Glutamatergic neuron (in vitro differentiated cells): ENCODE data around the gene EMC1. TPM values are rescaled to one million over a fixed set of nuclear protein-coding genes. Genes with fewer than 3 reads are reported as not detected.
A peak's percentile ranks its signal among the peaks of the same experiment; 100 is the strongest.

Experiments
- DNase-seq: peaks from one replicate; pipeline ENCODE4 v3.0.0; 2022
- H3K27ac Mint-ChIP-seq: one replicate; pipeline ENCODE4 v1.8.0; 2020; ENCODE audit warnings: mild to moderate bottlenecking, mixed read lengths, inconsistent platforms; ENCODE audit not compliant: unreplicated experiment
- H3K27me3 Mint-ChIP-seq: one replicate; pipeline ENCODE4 v1.8.0; 2020; ENCODE audit warnings: mild to moderate bottlenecking, moderate library complexity, mixed read lengths, inconsistent platforms; ENCODE audit not compliant: unreplicated experiment
- H3K36me3 Mint-ChIP-seq: one replicate; pipeline ENCODE4 v1.8.0; 2020; ENCODE audit warnings: mild to moderate bottlenecking, mixed read lengths, inconsistent platforms; ENCODE audit not compliant: unreplicated experiment
- H3K4me1 Mint-ChIP-seq: one replicate; pipeline ENCODE4 v1.8.0; 2020; ENCODE audit warnings: mild to moderate bottlenecking, low read depth, mixed read lengths, inconsistent platforms; ENCODE audit not compliant: unreplicated experiment
- H3K4me3 Mint-ChIP-seq: one replicate; pipeline ENCODE4 v1.8.0; 2020; ENCODE audit warnings: mild to moderate bottlenecking, mixed read lengths, inconsistent platforms; ENCODE audit not compliant: unreplicated experiment
- H3K9me3 Mint-ChIP-seq: one replicate; pipeline ENCODE4 v1.8.0; 2020; ENCODE audit warnings: mild to moderate bottlenecking, moderate library complexity, mixed read lengths, inconsistent platforms; ENCODE audit not compliant: unreplicated experiment
- total RNA-seq: library from RNA; stranded (reverse); fragmentation: NEBNext Ultra II Directional; extraction: Animal tissue kit (Norgen Biotek cat#: 25700); gene quantifications from one replicate; pipeline ENCODE4 v1.2.1, GENCODE V29; 2021; ENCODE audit not compliant: unreplicated experiment
- TF ChIP-seq, protein P1 (sequence below): fragments of 200-600 bp; sonication (generic); IDR thresholded peaks from one replicate; pipeline ENCODE4 v1.5.0; 2021; ENCODE audit not compliant: partially characterized antibody, unreplicated experiment

EMC1 gene
- total RNA-seq, 1 donor from 2014 or later, result 98.9 TPM

- H3K4me3 Mint-ChIP-seq, result no peak overlapping the region
- peak overlapping the region; percentile 89 for H3K27ac Mint-ChIP-seq
Measured at GRCh38 chr1:19169642-19170041, 81.7 kb downstream of the EMC1 start.

DNA sequence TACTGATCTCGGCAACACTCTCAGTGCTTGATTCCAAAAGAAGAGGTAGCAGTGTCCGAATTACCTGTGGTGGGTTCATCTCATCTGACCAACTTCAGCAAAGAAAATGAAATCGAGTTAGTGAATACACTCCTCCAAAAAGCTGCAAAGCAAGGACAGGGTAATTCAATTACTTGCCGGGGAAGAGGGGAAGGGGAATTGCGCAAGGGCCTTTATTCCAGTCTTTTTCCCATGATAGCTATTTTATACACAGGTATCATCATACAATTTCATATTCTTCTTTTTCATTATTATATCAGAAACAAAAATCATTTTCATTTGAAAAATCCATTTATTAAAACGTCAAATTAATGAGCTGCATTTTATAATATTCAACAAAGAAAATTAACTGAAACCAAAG, 84.2 kb downstream of the EMC1 start:
- Mint-ChIP-seq H3K9me3 (no peaks in the 10 kb centered on the region), H3K4me1 (no peaks in the 10 kb centered on the region), H3K27ac (no peak overlapping the region), H3K36me3 (no peaks in the 10 kb centered on the region), H3K27me3 (peaks cover 2% of the 10 kb centered on the region), H3K4me3 (no peak overlapping the region)
- TF ChIP-seq, protein P1, sequence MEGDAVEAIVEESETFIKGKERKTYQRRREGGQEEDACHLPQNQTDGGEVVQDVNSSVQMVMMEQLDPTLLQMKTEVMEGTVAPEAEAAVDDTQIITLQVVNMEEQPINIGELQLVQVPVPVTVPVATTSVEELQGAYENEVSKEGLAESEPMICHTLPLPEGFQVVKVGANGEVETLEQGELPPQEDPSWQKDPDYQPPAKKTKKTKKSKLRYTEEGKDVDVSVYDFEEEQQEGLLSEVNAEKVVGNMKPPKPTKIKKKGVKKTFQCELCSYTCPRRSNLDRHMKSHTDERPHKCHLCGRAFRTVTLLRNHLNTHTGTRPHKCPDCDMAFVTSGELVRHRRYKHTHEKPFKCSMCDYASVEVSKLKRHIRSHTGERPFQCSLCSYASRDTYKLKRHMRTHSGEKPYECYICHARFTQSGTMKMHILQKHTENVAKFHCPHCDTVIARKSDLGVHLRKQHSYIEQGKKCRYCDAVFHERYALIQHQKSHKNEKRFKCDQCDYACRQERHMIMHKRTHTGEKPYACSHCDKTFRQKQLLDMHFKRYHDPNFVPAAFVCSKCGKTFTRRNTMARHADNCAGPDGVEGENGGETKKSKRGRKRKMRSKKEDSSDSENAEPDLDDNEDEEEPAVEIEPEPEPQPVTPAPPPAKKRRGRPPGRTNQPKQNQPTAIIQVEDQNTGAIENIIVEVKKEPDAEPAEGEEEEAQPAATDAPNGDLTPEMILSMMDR, result no peak
- DNase-seq, result no peak

More at GRCh38 chr1:19169642-19170041, 81.7 kb downstream of the EMC1 start:
- H3K9me3 Mint-ChIP-seq, result no peaks in the 10 kb centered on the region
- TF ChIP-seq, protein P1, result no peak
- no peaks in the 10 kb centered on the region for H3K4me1 Mint-ChIP-seq
- DNase-seq, result no peak
- H3K36me3 Mint-ChIP-seq, result no peaks in the 10 kb centered on the region
- H3K27me3 Mint-ChIP-seq, result no peaks in the 10 kb centered on the region

GRCh38 chr1:19166066-19166465, 85.3 kb downstream of the EMC1 start:
- no peak overlapping the region for H3K4me3 Mint-ChIP-seq
- no peaks in the 10 kb centered on the region for H3K4me1 Mint-ChIP-seq
- H3K27ac Mint-ChIP-seq, result no peak overlapping the region
- TF ChIP-seq, protein P1, result no peak
- peaks cover under 1% of the 10 kb centered on the region for H3K36me3 Mint-ChIP-seq
- H3K27me3 Mint-ChIP-seq, result peaks cover 2% of the 10 kb centered on the region
- no peaks in the 10 kb centered on the region for H3K9me3 Mint-ChIP-seq
- no peak for DNase-seq

Other genes with a start within 250 kb of the EMC1 start
- gene UBR4, start 41.3 kb downstream of the EMC1 start, total RNA-seq, result 176 TPM
- gene MRTO4, start 281 bp upstream of the EMC1 start, total RNA-seq, result 29.1 TPM
- gene AKR7A3, start 37.2 kb upstream of the EMC1 start, total RNA-seq, result 1.9 TPM
- gene AKR7A2, start 60.6 kb upstream of the EMC1 start, total RNA-seq, result 35.7 TPM
- 41.1 TPM for gene SLC66A1, start 60.8 kb upstream of the EMC1 start, total RNA-seq
- 326 TPM for gene CAPZB, start 234.0 kb upstream of the EMC1 start, total RNA-seq